OCI-LY3 (cell line): ENCODE measurements around the gene SRCIN1.

ENCODE experiments used
- CTCF ChIP-seq: fragments of 200-600, 300-600 bp; sonication (generic); IDR thresholded peaks from 2 replicates; pipeline ENCODE4 v1.5.1; 2014; ENCODE audit warnings: antibody characterized with exemption, low read length, low read depth
- EZH2phosphoT487 ChIP-seq: fragments of 200-600 bp; shearing (Covaris generic); IDR thresholded peaks from 2 replicates; pipeline ENCODE4 v1.6.1; 2018; ENCODE audit warnings: antibody characterized with exemption, mixed run types, low read depth

GRCh38 chr17:38507921-38508569 is 97.7 kb downstream of the SRCIN1 start:
- TF ChIP-seq EZH2phosphoT487 (no peak), CTCF (no peak)
